Coronary artery (tissue), 2 donors: Measurements from ENCODE around the gene DIPK1B.
"Not testable (repeated sequence)": the region's sequence is repeated elsewhere in the genome, so short reads cannot be mapped to it uniquely, and the experiment has no call there.

ENCODE experiments used
- DNase-seq: peaks from one replicate; pipeline ENCODE4 v3.0.0-alpha.2; 2017; ENCODE audit warnings: low spot score
- H3K27ac ChIP-seq, 2 donors: fragments of 200-600 bp; sonication (generic); one replicate each; pipeline ENCODE4 v1.5.1; 2016 to 2019
- H3K4me3 ChIP-seq: fragments of 200-600 bp; sonication (generic); 2 replicates; pipeline ENCODE4 v1.5.1; 2016; ENCODE audit warnings: mild to moderate bottlenecking, moderate library complexity
- TF ChIP-seq, protein P1 (sequence below): fragments of 200-600 bp; sonication (generic); IDR thresholded peaks from one replicate; pipeline ENCODE4 v1.5.1; 2019; ENCODE audit warnings: antibody characterized with exemption

The DIPK1B gene

DNA sequence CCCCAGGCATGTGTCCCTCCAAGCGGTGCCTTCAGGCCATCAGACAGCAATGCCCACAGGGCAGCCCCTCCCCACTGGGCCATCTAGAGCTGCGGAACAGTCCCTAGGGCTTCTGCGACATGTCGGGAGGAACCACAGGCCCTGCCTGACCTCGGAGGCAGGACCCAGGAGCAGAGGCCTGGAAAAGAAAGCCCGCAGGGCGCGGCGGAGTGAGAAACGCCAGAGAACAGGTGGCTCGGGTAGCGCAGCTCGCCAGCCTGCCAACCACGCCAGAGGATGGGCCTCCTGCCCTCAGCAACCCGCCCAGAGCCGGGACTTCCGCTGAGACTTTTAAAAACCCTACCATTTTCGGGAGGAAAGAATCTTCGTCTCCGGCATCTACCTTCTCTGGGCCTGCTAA lies 45.0 kb downstream of the DIPK1B start:
- no peak for DNase-seq
- Histone ChIP-seq H3K4me3 (no peak overlapping the region), H3K27ac (no peak overlapping the region)
- TF ChIP-seq, protein P1, sequence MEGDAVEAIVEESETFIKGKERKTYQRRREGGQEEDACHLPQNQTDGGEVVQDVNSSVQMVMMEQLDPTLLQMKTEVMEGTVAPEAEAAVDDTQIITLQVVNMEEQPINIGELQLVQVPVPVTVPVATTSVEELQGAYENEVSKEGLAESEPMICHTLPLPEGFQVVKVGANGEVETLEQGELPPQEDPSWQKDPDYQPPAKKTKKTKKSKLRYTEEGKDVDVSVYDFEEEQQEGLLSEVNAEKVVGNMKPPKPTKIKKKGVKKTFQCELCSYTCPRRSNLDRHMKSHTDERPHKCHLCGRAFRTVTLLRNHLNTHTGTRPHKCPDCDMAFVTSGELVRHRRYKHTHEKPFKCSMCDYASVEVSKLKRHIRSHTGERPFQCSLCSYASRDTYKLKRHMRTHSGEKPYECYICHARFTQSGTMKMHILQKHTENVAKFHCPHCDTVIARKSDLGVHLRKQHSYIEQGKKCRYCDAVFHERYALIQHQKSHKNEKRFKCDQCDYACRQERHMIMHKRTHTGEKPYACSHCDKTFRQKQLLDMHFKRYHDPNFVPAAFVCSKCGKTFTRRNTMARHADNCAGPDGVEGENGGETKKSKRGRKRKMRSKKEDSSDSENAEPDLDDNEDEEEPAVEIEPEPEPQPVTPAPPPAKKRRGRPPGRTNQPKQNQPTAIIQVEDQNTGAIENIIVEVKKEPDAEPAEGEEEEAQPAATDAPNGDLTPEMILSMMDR = no peak

DNA sequence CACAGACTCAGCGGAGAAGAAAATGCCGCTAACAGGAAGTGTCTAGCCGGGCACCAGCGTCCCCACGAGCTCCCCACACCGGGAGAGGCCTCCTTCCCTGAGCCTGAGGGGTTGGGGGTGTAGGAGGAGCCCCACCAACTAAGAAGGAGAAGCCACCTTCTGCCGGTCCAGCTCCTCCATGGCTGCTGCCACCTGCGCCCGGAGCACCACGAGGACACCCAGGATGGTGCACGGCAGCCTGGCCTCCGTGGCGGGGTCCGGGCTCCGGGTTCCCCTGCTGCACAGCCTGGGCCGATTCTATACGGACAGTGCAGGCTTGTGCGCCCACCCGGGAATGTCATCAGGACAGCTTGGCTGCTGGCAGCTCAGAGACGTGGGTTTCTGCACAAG lies 45.4 kb downstream of the DIPK1B start:
- Histone ChIP-seq H3K27ac (no peak overlapping the region), H3K4me3 (no peak overlapping the region)
- TF ChIP-seq, protein P1 = no peak
- DNase-seq = no peak

DNA sequence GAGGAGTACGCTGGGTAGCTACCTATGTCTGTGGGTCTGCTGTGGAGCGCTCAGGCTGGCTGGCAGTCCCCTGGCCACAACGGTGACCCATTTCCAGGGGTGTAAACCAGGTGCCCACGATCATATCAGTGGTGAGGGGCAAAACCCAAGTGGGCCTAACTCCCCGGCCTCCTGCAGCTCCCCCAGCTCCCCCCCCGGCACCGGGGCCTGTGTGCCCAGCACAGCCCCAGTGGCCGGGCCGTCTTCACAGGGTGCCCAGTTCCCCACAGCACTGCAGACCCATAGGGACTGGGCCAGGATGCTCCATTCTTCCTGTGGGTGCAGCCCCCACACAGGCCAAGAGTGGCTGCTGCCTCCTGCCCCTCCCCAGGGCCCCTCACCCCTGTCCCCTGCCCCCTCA lies 46.6 kb downstream of the DIPK1B start:
- Histone ChIP-seq H3K27ac (no peak overlapping the region), H3K4me3 (no peak overlapping the region)
- TF ChIP-seq, protein P1 = no peak
- DNase-seq = no peak

DNA sequence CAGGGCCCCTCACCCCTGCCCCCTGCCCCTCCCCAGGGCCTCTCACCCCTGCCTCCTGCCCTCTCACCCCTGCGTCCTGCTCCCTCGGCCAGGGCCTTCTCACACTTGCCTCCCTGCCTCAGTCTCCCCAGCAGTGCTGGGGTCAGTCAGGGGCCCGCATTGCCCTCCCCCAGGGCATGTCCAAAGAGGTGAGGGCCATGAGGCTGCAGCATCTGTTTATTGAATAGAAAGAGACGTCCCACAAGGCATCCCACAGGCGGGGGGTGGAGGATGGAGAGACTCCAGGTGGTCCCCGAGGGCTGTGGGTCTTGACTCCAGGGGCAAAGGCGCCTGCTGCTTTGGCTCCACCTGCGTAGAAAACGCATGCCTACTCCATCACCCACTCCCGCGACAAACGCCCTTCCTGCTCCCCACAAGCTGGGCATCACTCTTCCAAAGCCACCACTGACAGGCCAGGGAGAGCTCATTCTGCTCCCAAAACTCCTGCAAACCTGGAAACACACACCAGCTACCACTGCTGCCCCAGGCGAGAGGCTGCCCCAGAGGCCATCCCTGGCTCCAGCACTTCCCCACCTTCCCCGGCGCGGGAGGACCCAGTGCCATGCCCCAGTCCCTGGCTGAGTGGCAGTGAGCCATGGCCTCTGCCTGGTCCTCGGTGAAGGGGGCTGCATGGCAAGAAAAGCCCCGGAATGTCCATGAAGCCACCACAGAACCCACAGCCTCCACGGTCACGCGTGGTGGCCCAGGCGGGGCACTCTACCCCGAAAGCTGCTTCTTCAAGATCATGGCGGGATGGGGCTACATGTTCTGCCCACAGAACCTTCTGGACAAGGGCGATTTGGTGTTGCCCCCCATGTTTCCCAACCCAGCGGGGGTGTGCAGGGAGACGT lies 47.3 kb downstream of the DIPK1B start:
- H3K4me3 ChIP-seq = no peak overlapping the region
- no peak for DNase-seq
- H3K27ac ChIP-seq = no peak overlapping the region
- TF ChIP-seq, protein P1 = no peak

DNA sequence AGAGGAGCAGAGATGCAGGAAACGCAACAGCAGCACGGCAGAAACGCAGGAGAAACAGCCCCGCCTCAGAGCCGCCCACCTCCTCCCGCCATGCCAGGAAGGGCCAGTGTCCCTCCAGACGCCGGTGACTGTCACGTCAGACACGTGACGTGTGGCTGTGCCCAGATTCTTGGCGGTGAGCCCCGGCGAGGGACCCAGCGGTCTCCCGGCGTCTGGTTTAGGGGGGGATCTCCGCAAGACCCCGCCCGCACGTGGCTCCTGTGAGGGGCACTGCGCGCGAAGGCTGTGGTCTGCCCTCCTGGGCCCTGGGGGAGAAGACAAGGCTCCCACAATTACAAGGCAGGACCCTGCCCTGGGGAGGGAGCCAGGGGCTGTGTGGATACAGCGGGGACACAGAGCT lies 48.1 kb downstream of the DIPK1B start:
- DNase-seq = no peak
- TF ChIP-seq, protein P1 = no peak
- no peak overlapping the region for H3K27ac ChIP-seq

DNA sequence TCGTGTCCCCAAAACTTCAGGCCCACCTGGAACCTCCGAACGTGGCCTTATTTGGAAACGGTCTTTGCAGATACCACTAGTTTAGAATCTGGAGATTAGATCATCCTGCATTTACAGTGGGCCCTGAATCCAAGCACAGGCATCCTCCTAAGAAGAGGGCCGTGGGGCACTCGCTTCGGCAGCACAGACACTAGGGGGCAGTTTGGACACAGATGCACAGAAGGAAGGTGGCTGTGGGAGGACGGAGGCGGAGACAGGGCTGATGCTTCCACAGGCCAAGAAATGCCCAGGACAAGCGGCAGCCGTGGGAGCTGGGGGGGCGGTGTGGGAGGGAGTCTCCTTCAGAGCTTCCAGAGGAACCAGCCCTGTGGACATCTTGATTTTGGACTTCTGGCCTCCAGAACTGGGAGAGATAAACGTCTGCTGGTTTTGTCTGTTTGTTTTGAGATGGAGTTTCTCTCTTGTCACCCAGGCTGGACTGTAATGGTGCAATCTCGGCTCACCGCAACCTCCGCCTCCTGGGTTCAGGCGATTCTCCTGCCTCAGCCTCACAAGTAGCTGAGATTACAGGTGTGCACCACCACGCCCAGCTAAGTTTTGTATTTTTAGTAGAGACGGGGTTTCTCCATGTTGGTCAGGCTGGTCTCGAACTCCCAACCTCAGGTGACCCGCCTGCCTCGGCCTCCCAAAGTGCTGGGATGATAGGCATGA lies 48.6 kb downstream of the DIPK1B start:
- H3K4me3 ChIP-seq, H3K27ac ChIP-seq, DNase-seq: not testable (repeated sequence)

More for the DNA sequence above, 48.1 kb downstream of the DIPK1B start:
- no peak overlapping the region for H3K4me3 ChIP-seq

DNA sequence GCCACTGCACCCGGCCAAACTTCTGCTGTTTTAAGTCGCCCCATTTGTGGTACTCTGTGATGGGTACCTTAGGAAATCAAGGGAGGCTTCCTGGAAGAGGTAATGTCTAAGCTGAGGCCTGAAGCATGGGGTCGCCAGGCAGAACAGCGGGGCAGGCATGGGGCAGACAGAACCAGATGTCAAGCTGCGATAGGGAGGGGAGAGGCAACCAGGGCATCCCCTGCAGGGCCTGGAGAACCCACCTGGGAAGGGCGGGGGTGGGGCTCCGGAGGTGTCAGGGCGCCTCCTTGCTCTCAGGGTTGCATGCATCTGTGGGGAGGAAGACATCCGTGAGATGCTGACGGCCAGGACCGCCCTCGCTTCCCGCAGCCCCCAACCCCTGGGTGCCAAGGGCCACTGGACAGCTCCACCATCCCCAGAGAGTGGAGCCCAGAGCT lies 49.2 kb downstream of the DIPK1B start:
- TF ChIP-seq, protein P1 = no peak
- Histone ChIP-seq H3K27ac (no peak overlapping the region), H3K4me3 (no peak overlapping the region)
- DNase-seq = no peak
